Measurements from ENCODE around the gene RNF223. TPM values are rescaled to one million over a fixed set of nuclear protein-coding genes. Genes with fewer than 3 reads are reported as not detected.

RNF223 gene
- total and polyA plus RNA-seq, 2 of the 13 experiments (the other 11 are each of a cell fraction or from before 2014, with no cell fraction given), result 0.03 TPM; not detected in 1

DNA sequence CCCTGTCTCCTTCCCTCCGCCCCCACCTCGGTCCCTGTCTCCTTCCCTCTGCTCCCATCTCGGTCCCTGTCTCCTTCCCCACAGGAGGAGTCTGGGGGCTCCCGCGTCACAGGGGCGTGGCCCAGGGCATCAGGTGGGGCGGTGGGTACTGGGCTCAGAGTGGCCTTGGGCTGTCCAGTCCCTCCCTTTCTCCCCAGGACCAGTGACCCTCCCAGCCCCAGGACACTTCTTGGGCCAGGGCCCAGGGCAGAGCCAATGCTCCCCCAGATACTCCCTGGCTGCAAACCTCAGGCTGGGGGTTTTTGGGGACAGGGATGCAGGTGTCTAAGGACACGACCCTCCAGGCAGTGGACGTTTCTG, 6.8 kb upstream of the RNF223 start:
- Histone ChIP-seq H3K9ac (ENCODE audit: insufficient read depth, low read depth, low read length) (no peak overlapping the region), H4K20me1 (ENCODE audit: insufficient read depth, low read length) (no peaks in the 10 kb centered on the region), H3K27me3 (ENCODE audit: control insufficient read depth in 1 of 2, insufficient read depth in 2 of 2, low read length in 2 of 2) (no peaks in the 10 kb centered on the region), H2AFZ (ENCODE audit: low read length) (no peak overlapping the region), H3K27ac (ENCODE audit: extremely low read length, insufficient read depth, low read length) (no peak overlapping the region), H3K4me2 (ENCODE audit: low read depth, low read length) (no peak overlapping the region), H3K36me3 (replicated peaks in 1 of 2; ENCODE audit: control insufficient read depth in 1 of 2, insufficient read depth in 2 of 2, low read length in 2 of 2) (no peaks in the 10 kb centered on the region), H3K9me3 (ENCODE audit: low read length) (no peaks in the 10 kb centered on the region), H3K79me2 (ENCODE audit: insufficient read depth, low read length) (no peaks in the 10 kb centered on the region), H3K4me1 (ENCODE audit: insufficient read depth, low read length) (peaks cover 14% of the 10 kb centered on the region), H3K4me3 (replicated peaks in 1 of 3; ENCODE audit: insufficient read depth in 1 of 3, low read depth in 2 of 3, low read length in 3 of 3) (no peak overlapping the region)
- in situ Hi-C loops (cut with HindIII; ENCODE audit: extremely low pct_ligation_motif_present, low pct_unique_long_range_greater_than_20kb) (no loop called here), intact Hi-C loops (cut with micrococcal nuclease; ENCODE audit: unreplicated experiment) (no loop called here)
- ChIA-PET POLR2A (no interaction called here), CTCF (ENCODE audit: low intra/inter-chr PET ratio, low total read pairs) (no interaction called here)
- no peak for FAIRE-seq
- no peak for ATAC-seq
- TF ChIP-seq BCL6 (CRISPR knock-in tag; IDR thresholded peaks at IDR 0.05), result no peak
- TF ChIP-seq JARID2 (CRISPR knock-in tag; IDR thresholded peaks at IDR 0.05; ENCODE audit: insufficient replicate concordance), result no peak
- TF ChIP-seq, protein P1, sequence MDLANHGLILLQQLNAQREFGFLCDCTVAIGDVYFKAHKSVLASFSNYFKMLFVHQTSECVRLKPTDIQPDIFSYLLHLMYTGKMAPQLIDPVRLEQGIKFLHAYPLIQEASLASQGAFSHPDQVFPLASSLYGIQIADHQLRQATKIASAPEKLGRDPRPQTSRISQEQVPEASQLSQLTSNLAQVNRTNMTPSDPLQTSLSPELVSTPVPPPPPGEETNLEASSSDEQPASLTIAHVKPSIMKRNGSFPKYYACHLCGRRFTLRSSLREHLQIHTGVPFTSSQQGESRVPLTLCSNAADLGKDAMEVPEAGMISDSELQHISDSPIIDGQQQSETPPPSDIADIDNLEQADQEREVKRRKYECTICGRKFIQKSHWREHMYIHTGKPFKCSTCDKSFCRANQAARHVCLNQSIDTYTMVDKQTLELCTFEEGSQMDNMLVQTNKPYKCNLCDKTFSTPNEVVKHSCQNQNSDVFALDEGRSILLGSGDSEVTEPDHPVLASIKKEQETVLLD (CRISPR knock-in tag; IDR thresholded peaks at IDR 0.05; ENCODE audit: low read depth), result no peak
- TF ChIP-seq ZNF792 (CRISPR knock-in tag; IDR thresholded peaks at IDR 0.05), result no peak
- no peak for DNase-seq (ENCODE audit: low spot score)
- 89% methylated on average over 7 of the region's 9 CpGs for WGBS (ENCODE audit: low lambda C conversion rate)
- BruUV-seq (replicated peaks), result no TSS peak

DNA sequence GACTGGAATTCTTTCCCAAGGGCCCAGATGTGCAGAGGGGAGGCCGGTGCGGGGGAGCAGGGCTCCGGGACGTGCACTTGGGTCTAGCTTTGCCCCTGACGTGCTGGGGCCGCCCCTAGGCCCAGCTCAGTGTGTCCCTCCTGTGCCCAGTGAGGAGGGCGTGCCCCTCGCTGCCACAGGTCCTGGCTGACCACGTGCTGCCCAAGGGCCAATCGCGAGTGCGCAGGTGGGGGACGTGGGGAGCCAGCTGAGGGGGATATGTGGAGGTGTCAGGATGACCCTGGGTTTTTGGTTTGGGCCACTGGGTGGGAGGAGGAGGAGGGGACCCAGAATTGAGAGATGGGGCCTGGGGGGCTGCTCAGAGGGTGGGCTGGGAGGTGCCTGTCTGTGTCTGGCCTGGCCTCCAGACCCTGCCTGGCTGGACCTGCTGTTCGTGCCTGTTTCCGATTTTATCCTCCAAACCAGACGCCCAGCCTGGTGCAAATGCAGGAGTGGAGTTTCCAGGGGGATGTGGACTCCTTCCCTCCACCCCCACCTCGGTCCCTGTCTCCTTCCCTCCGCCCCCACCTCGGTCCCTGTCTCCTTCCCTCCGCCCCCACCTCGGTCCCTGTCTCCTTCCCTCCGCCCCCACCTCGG, 6.1 kb upstream of the RNF223 start:
- in situ Hi-C loops (cut with HindIII; ENCODE audit: extremely low pct_ligation_motif_present, low pct_unique_long_range_greater_than_20kb), result no loop called here
- CTCF ChIA-PET (ENCODE audit: low intra/inter-chr PET ratio, low total read pairs), result no interaction called here
- WGBS (ENCODE audit: low lambda C conversion rate), result 33% methylated on average over 14 of the region's 23 CpGs
- ATAC-seq (peak; percentile 80), DNase-seq (ENCODE audit: low spot score) (peak; percentile 45), FAIRE-seq (no peak)
- peak overlapping the region; percentile 86 for H3K4me2 ChIP-seq (ENCODE audit: low read depth, low read length)
- H3K9me3 ChIP-seq (ENCODE audit: low read length), result no peaks in the 10 kb centered on the region
- no peak overlapping the region for H2AFZ ChIP-seq (ENCODE audit: low read length)
- no peaks in the 10 kb centered on the region for H4K20me1 ChIP-seq (ENCODE audit: insufficient read depth, low read length)
- no peak overlapping the region for H3K27ac ChIP-seq (ENCODE audit: extremely low read length, insufficient read depth, low read length)
- H3K79me2 ChIP-seq (ENCODE audit: insufficient read depth, low read length), result no peaks in the 10 kb centered on the region
- POLR2A ChIA-PET, result interaction anchor here (1.0 to 1.8 kb wide), 5 partner anchors 10 to 44 kb away, joined by 3 to 11 read pairs (median 5); no protein-coding TSS in a partner anchor
- H3K4me1 ChIP-seq (ENCODE audit: insufficient read depth, low read length), result peaks cover 14% of the 10 kb centered on the region
- no peaks in the 10 kb centered on the region for H3K36me3 ChIP-seq (replicated peaks in 1 of 2; ENCODE audit: control insufficient read depth in 1 of 2, insufficient read depth in 2 of 2, low read length in 2 of 2)
- H3K27me3 ChIP-seq (ENCODE audit: control insufficient read depth in 1 of 2, insufficient read depth in 2 of 2, low read length in 2 of 2), result peaks cover 1 to 5% of the 10 kb centered on the region in 2 experiments; a peak in 3 of 5 replicates
- H3K9ac ChIP-seq (ENCODE audit: insufficient read depth, low read depth, low read length), result peak overlapping the region; percentile 54
- peak overlapping the region; percentile 28 to 64 (median 37); a peak in 4 of 6 replicates for H3K4me3 ChIP-seq (replicated peaks in 1 of 3; ENCODE audit: insufficient read depth in 1 of 3, low read depth in 2 of 3, low read length in 3 of 3)
- no TSS peak for BruUV-seq (replicated peaks)
- intact Hi-C loops (cut with micrococcal nuclease; ENCODE audit: unreplicated experiment), result no loop called here
- TF ChIP-seq ZNF296 (CRISPR knock-in tag; conservative IDR thresholded peaks at IDR 0.05) (no peak), GMEB1 (CRISPR knock-in tag; IDR thresholded peaks at IDR 0.05; ENCODE audit: borderline replicate concordance) (no peak), ZNF572 (CRISPR knock-in tag; IDR thresholded peaks at IDR 0.05) (no peak), NR2F6 (IDR thresholded peaks at IDR 0.05) (no peak), NR2F6 (CRISPR knock-in tag; IDR thresholded peaks at IDR 0.05) (no peak), ZNF317 (CRISPR knock-in tag; IDR thresholded peaks at IDR 0.05) (0 out of 2 replicates have a peak, but pooled peaks have one; percentile 48), EED (CRISPR knock-in tag; IDR thresholded peaks at IDR 0.05) (no peak), KLF16 (CRISPR knock-in tag; IDR thresholded peaks at IDR 0.05) (no peak), ELF4 (CRISPR knock-in tag; IDR thresholded peaks at IDR 0.05; ENCODE audit: borderline replicate concordance) (no peak), U2AF2 (IDR thresholded peaks at IDR 0.05; ENCODE audit: low read depth, low read length) (no peak)
- TF ChIP-seq, protein P2, sequence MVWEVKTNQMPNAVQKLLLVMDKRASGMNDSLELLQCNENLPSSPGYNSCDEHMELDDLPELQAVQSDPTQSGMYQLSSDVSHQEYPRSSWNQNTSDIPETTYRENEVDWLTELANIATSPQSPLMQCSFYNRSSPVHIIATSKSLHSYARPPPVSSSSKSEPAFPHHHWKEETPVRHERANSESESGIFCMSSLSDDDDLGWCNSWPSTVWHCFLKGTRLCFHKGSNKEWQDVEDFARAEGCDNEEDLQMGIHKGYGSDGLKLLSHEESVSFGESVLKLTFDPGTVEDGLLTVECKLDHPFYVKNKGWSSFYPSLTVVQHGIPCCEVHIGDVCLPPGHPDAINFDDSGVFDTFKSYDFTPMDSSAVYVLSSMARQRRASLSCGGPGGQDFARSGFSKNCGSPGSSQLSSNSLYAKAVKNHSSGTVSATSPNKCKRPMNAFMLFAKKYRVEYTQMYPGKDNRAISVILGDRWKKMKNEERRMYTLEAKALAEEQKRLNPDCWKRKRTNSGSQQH (CRISPR knock-in tag; IDR thresholded peaks at IDR 0.05; ENCODE audit: low read depth), result no peak

All from HepG2 (cell line).